B cell (primary cell): Measurements from ENCODE around the gene NOXA1.

Experiments used
- EZH2 ChIP-seq: IDR thresholded peaks from 2 replicates; pipeline ENCODE4 v1.6.1; 2012; ENCODE audit warnings: borderline replicate concordance, low read depth, mild to moderate bottlenecking, moderate library complexity, low read length; ENCODE audit not compliant: insufficient read depth, poor library complexity, severe bottlenecking
- TF ChIP-seq, protein P1 (sequence below): fragments of 200-600 bp; IDR thresholded peaks from one replicate; pipeline ENCODE4 v1.8.0; 2022; ENCODE audit warnings: antibody characterized with exemption, mild to moderate bottlenecking

DNA sequence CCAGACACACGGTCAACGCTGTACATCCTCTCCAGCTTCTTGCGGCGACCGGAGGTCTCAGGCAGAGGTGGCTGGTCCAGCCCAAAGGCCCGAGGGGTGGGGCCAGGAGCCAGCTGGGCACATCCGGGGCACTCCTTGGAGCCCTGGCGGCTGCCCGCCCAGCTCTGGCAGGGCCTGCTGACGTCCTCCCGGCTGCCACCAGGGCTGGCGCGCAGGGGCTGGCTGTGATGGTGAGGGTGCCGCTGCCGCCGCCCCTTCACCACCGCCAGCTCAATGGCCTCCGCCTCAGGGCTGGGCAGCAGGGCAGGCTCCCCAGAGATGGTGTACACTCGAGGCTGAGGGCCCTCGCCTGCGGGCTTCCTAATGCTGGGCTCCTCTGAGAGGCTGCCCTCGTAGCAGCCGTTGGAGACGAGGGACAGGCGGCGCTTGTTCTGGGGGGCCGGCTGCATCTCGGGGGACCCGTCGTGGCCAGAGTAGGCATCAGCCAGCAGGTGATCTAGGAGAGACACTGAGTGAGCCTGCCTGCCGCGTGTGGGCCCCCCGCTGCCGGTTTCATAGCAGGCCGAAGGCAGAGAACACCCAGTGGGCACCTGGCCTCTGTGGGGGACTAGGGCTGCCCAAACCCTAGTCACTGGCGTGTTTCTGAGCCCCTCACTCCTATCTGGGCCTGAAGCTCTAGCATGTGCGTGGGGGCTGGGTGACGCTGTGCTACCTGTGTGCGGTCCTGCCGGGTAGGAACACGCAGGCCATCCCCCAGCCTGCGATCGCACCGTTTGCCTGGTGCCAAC is 34.4 kb downstream of the NOXA1 start:
- TF ChIP-seq, protein P1, sequence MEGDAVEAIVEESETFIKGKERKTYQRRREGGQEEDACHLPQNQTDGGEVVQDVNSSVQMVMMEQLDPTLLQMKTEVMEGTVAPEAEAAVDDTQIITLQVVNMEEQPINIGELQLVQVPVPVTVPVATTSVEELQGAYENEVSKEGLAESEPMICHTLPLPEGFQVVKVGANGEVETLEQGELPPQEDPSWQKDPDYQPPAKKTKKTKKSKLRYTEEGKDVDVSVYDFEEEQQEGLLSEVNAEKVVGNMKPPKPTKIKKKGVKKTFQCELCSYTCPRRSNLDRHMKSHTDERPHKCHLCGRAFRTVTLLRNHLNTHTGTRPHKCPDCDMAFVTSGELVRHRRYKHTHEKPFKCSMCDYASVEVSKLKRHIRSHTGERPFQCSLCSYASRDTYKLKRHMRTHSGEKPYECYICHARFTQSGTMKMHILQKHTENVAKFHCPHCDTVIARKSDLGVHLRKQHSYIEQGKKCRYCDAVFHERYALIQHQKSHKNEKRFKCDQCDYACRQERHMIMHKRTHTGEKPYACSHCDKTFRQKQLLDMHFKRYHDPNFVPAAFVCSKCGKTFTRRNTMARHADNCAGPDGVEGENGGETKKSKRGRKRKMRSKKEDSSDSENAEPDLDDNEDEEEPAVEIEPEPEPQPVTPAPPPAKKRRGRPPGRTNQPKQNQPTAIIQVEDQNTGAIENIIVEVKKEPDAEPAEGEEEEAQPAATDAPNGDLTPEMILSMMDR: no peak
- no peak for TF ChIP-seq EZH2
